IMR-90 (cell line): ENCODE measurements around the gene UBE2D4. TPM values are rescaled to one million over a fixed set of nuclear protein-coding genes. Genes with fewer than 3 reads are reported as not detected.

Source experiments
- ATAC-seq: fragments of 200-7000 bp; cut with Tn5 transposase; 2 replicates; pipeline ENCODE4 v1.9.1; 2020; ENCODE audit warnings: low read depth, mild to moderate bottlenecking, moderate library complexity
- BruUV-seq: library from RNA; stranded (reverse); fragments of 400-500 nt; replicated peaks from 2 replicates; lab custom pipeline; 2021; lab: Mats Ljungman, UMichigan
- CTCF ChIA-PET: fragments of 300-600 bp; formaldehyde crosslinking; extraction: SDS; loops from one replicate; lab custom pipeline; 2021; ENCODE audit warnings: antibody characterized with exemption; lab: Yijun Ruan, JAX
- POLR2A ChIA-PET: fragments of 300-600 bp; sonication (Branson Sonifier 250); formaldehyde crosslinking; loops from one replicate; lab custom pipeline; 2022; ENCODE audit warnings: antibody characterized with exemption; ENCODE audit not compliant: unreplicated experiment; lab: Charles Lee
- DNase-seq: peaks from one replicate; pipeline ENCODE4 v3.0.0; 2013
- H2AFZ ChIP-seq: replicated peaks from 2 replicates; pipeline ENCODE3; 2013; ENCODE audit warnings: low read length, mild to moderate bottlenecking; ENCODE audit not compliant: poor library complexity
- H2AK5ac ChIP-seq: 2 replicates; pipeline ENCODE4 v1.6.1; 2013; ENCODE audit warnings: low read depth, low read length, inconsistent platforms
- H2AK9ac ChIP-seq: replicated peaks from 2 replicates; pipeline ENCODE3; 2013; ENCODE audit warnings: mild to moderate bottlenecking, low read depth, low read length, moderate library complexity; ENCODE audit not compliant: poor library complexity
- H2BK120ac ChIP-seq: 2 replicates; pipeline ENCODE4 v1.6.1; 2013; ENCODE audit warnings: low read depth, low read length, inconsistent platforms
- H2BK15ac ChIP-seq: 3 replicates; pipeline ENCODE4 v1.6.1; 2013; ENCODE audit warnings: low read depth, low read length, inconsistent platforms
- H2BK20ac ChIP-seq: 2 replicates; pipeline ENCODE4 v1.6.1; 2013; ENCODE audit warnings: low read depth, mild to moderate bottlenecking, inconsistent platforms, low read length, moderate library complexity
- H2BK5ac ChIP-seq: 2 replicates; pipeline ENCODE4 v1.6.1; 2013; ENCODE audit warnings: mild to moderate bottlenecking, low read depth, low read length, inconsistent platforms; ENCODE audit not compliant: poor library complexity, severe bottlenecking
- H3K14ac ChIP-seq: replicated peaks from 2 replicates; pipeline ENCODE4 v1.6.1; 2013; ENCODE audit warnings: low read depth, low read length, inconsistent platforms
- H3K18ac ChIP-seq: 2 replicates; pipeline ENCODE4 v1.6.1; 2013; ENCODE audit warnings: low read depth, low read length, control low read depth
- H3K23ac ChIP-seq: 2 replicates; pipeline ENCODE4 v1.6.1; 2013; ENCODE audit warnings: low read depth, low read length, inconsistent platforms
- H3K27ac ChIP-seq: 2 replicates; pipeline ENCODE4 v1.5.1; 2013; ENCODE audit warnings: mild to moderate bottlenecking, control low read depth, low read length; ENCODE audit not compliant: insufficient read depth
- H3K27me3 ChIP-seq: 2 replicates; pipeline ENCODE4 v1.6.1; 2013; ENCODE audit warnings: low read length; ENCODE audit not compliant: control insufficient read depth, insufficient read depth
- H3K36me3 ChIP-seq: 2 replicates; pipeline ENCODE4 v1.6.1; 2013; ENCODE audit warnings: low read length, mixed read lengths; ENCODE audit not compliant: control insufficient read depth, insufficient read depth
- H3K4ac ChIP-seq: 2 replicates; pipeline ENCODE4 v1.6.1; 2013; ENCODE audit warnings: low read depth, low read length, inconsistent platforms
- H3K4me1 ChIP-seq: 2 replicates; pipeline ENCODE4 v1.6.1; 2013; ENCODE audit warnings: low read length, mixed read lengths; ENCODE audit not compliant: control insufficient read depth, insufficient read depth
- H3K4me2 ChIP-seq: 2 replicates; pipeline ENCODE4 v1.6.1; 2013; ENCODE audit warnings: low read depth, mild to moderate bottlenecking, control low read depth, low read length, moderate library complexity
- H3K4me3 ChIP-seq: 2 replicates; pipeline ENCODE4 v1.5.1; 2013; ENCODE audit warnings: low read depth, mild to moderate bottlenecking, control low read depth, low read length, moderate library complexity; ENCODE audit not compliant: insufficient read depth
- H3K56ac ChIP-seq: 2 replicates; pipeline ENCODE4 v1.6.1; 2013; ENCODE audit warnings: low read length, inconsistent platforms; ENCODE audit not compliant: insufficient read depth; ENCODE audit errors: extremely low read depth
- H3K79me1 ChIP-seq, 2 experiments: 2 replicates each; pipeline ENCODE4 v1.6.1; 2013; ENCODE audit warnings: low read length in 2 of 2, inconsistent platforms in 1 of 2, low read depth in 1 of 2
- H3K9ac ChIP-seq: 2 replicates; pipeline ENCODE4 v1.6.1; 2013; ENCODE audit warnings: low read depth, low read length, control low read depth
- H3K9me1 ChIP-seq: 2 replicates; pipeline ENCODE4 v1.6.1; 2013; ENCODE audit warnings: low read length, inconsistent platforms; ENCODE audit not compliant: insufficient read depth
- H3K9me3 ChIP-seq: 2 replicates; pipeline ENCODE4 v1.6.1; 2013; ENCODE audit warnings: low read length; ENCODE audit not compliant: control insufficient read depth, insufficient read depth
- H4K20me1 ChIP-seq: 2 replicates; pipeline ENCODE4 v1.6.1; 2013; ENCODE audit warnings: low read length, inconsistent platforms; ENCODE audit not compliant: insufficient read depth
- H4K5ac ChIP-seq: 2 replicates; pipeline ENCODE4 v1.6.1; 2013; ENCODE audit warnings: mild to moderate bottlenecking, low read depth, low read length, control low read depth
- H4K8ac ChIP-seq, 2 experiments: 2 replicates each; pipeline ENCODE4 v1.6.1; 2013; ENCODE audit warnings: low read depth in 2 of 2, low read length in 2 of 2, control low read depth in 1 of 2, inconsistent platforms in 1 of 2
- H4K91ac ChIP-seq: 2 replicates; pipeline ENCODE4 v1.6.1; 2013; ENCODE audit warnings: low read depth, low read length, inconsistent platforms; ENCODE audit not compliant: insufficient read depth
- CEBPB ChIP-seq: IDR thresholded peaks from 2 replicates; pipeline ENCODE4 v1.6.1; 2012; ENCODE audit warnings: low read depth, low read length, improper control_type of control experiment
- CHD1 ChIP-seq: IDR thresholded peaks from 2 replicates; pipeline ENCODE4 v1.6.1; 2012; ENCODE audit warnings: low read depth, low read length, improper control_type of control experiment
- RCOR1 ChIP-seq: IDR thresholded peaks from 2 replicates; pipeline ENCODE4 v1.6.1; 2012; ENCODE audit warnings: mild to moderate bottlenecking, low read length, improper control_type of control experiment; ENCODE audit not compliant: insufficient replicate concordance
- RFX5 ChIP-seq: IDR thresholded peaks from 2 replicates; pipeline ENCODE4 v1.8.0; 2012; ENCODE audit warnings: low read depth, mild to moderate bottlenecking, low read length, moderate library complexity
- WGBS, 2 experiments: methylation state at CpG; one replicate each; pipeline versions ENCODE4 v1.1.5 to v1.1.7; 2013; ENCODE audit warnings: missing lambda C conversion rate in 2 of 2; ENCODE audit not compliant: insufficient read length in 1 of 2; ENCODE audit errors: extremely low coverage in 2 of 2; 5-methylcytosine and 5-hydroxymethylcytosine counted together
- dilution Hi-C: fragments of 300-500 bp; cut with HindIII; formaldehyde crosslinking; loops from one replicate; pipeline ENCODE4 v1.14.3; 2018; ENCODE audit warnings: low sequenced_read_pairs; ENCODE audit not compliant: unreplicated experiment
- in situ Hi-C: fragments of 300-500 bp; cut with MboI; formaldehyde crosslinking; loops from 3 replicates; pipeline ENCODE4 v1.14.3; 2019; ENCODE audit warnings: low sequenced_read_pairs, inconsistent platforms, mixed read lengths
- intact Hi-C: fragments of 100-400 bp; cut with micrococcal nuclease; formaldehyde crosslinking; loops from 2 replicates; pipeline ENCODE4 v1.10.0; 2022
- polyA plus RNA-seq, 3 experiments: library from polyadenylated mRNA; depleted of rRNA; stranded (reverse); fragments of >200 nt; gene quantifications; 2 replicates each; pipeline ENCODE4 v1.2.3, GENCODE V29; 2012; ENCODE audit warnings: low replicate concordance in 1 of 3
- total RNA-seq: library from RNA; depleted of rRNA; stranded (reverse); fragments of >200 nt; gene quantifications from 2 replicates; pipeline ENCODE4 v1.2.3, GENCODE V29; 2012
- TF ChIP-seq, protein P1 (sequence below): fragments of 150-350 bp; IDR thresholded peaks from 2 replicates; pipeline ENCODE4 v1.6.1; 2017; ENCODE audit warnings: mild to moderate bottlenecking, antibody characterized with exemption, low read length, low read depth

UBE2D4 gene
- total and polyA plus RNA-seq, 2 of the 4 experiments (the other 2 are of a cell fraction) = 9.7 to 10.5 TPM

DNA sequence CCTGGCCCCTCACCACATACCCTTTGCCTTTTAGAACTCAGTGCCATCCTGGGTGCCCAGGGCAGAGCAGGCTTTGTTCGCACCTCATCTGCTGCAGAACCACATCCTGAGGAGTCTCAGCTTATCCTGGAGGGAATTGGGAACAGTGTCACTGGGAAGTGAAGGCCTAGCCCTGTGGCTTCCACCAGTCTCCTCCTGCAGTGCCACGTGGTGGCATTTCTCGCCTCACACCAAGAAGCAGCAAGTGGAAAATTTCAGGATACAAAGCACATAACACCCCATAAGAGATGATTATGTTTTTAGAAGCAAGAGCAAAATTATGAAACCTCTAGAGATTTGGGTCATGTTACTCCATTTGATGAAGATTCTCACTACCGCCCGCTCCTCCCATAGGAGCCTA is 26.8 kb downstream of the UBE2D4 start:
- H2BK15ac ChIP-seq = no peak overlapping the region
- no peaks in the 10 kb centered on the region for H3K27me3 ChIP-seq
- H2BK5ac ChIP-seq = no peak overlapping the region
- in situ Hi-C loops (no loop called here), dilution Hi-C loops (no loop called here), intact Hi-C loops (loop anchor here (5.0 kb wide), 1 partner anchor 81 kb away; no protein-coding TSS in a partner anchor)
- no peak overlapping the region for H3K4ac ChIP-seq
- H3K27ac ChIP-seq = no peak overlapping the region
- H2AFZ ChIP-seq = no peak overlapping the region
- CTCF ChIA-PET = no interaction called here
- no peak overlapping the region for H3K9ac ChIP-seq
- H3K14ac ChIP-seq = no peak overlapping the region
- H3K9me1 ChIP-seq = no peaks in the 10 kb centered on the region
- no peaks in the 10 kb centered on the region for H3K9me3 ChIP-seq
- DNase-seq (no peak), ATAC-seq (no peak)
- no peak overlapping the region for H2BK120ac ChIP-seq
- H4K91ac ChIP-seq = no peak overlapping the region
- H3K56ac ChIP-seq = no peak overlapping the region
- H3K23ac ChIP-seq = no peak overlapping the region
- H3K79me1 ChIP-seq = no peaks in the 10 kb centered on the region
- no peak overlapping the region for H2BK20ac ChIP-seq
- H3K4me2 ChIP-seq = no peak overlapping the region
- WGBS, 2 experiments = no CpG with 5 or more reads among the region's 5 CpGs
- H2AK5ac ChIP-seq = no peak overlapping the region
- POLR2A ChIA-PET = no interaction called here
- no peak overlapping the region for H4K8ac ChIP-seq
- H3K4me3 ChIP-seq = no peak overlapping the region
- no peak overlapping the region for H4K5ac ChIP-seq
- peaks cover 15% of the 10 kb centered on the region for H3K36me3 ChIP-seq
- TF ChIP-seq CHD1 = no peak
- no peak for TF ChIP-seq RFX5
- no peak for TF ChIP-seq CEBPB
- TF ChIP-seq RCOR1 = no peak
- TF ChIP-seq, protein P1, sequence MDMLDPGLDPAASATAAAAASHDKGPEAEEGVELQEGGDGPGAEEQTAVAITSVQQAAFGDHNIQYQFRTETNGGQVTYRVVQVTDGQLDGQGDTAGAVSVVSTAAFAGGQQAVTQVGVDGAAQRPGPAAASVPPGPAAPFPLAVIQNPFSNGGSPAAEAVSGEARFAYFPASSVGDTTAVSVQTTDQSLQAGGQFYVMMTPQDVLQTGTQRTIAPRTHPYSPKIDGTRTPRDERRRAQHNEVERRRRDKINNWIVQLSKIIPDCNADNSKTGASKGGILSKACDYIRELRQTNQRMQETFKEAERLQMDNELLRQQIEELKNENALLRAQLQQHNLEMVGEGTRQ = no peak
- no peak overlapping the region for H3K18ac ChIP-seq
- no TSS peak for BruUV-seq
- no peaks in the 10 kb centered on the region for H3K4me1 ChIP-seq
- no peaks in the 10 kb centered on the region for H4K20me1 ChIP-seq
- no peak overlapping the region for H2AK9ac ChIP-seq
